K562 treated with DMSO at 1 percent for 12 hours (cell line): Measurements from ENCODE around the gene SMARCA2. TPM values are rescaled to one million over a fixed set of nuclear protein-coding genes. Genes with fewer than 3 reads are reported as not detected.

Source experiments
- total RNA-seq: library from RNA; unstranded; fragments of 300-600 nt; gene quantifications from 2 replicates; pipeline ENCODE4 v1.2.3, GENCODE V29; 2022; ENCODE audit not compliant: insufficient read depth

Gene SMARCA2
- total RNA-seq = 8.2 and 26.5 TPM in 2 replicates

DNA sequence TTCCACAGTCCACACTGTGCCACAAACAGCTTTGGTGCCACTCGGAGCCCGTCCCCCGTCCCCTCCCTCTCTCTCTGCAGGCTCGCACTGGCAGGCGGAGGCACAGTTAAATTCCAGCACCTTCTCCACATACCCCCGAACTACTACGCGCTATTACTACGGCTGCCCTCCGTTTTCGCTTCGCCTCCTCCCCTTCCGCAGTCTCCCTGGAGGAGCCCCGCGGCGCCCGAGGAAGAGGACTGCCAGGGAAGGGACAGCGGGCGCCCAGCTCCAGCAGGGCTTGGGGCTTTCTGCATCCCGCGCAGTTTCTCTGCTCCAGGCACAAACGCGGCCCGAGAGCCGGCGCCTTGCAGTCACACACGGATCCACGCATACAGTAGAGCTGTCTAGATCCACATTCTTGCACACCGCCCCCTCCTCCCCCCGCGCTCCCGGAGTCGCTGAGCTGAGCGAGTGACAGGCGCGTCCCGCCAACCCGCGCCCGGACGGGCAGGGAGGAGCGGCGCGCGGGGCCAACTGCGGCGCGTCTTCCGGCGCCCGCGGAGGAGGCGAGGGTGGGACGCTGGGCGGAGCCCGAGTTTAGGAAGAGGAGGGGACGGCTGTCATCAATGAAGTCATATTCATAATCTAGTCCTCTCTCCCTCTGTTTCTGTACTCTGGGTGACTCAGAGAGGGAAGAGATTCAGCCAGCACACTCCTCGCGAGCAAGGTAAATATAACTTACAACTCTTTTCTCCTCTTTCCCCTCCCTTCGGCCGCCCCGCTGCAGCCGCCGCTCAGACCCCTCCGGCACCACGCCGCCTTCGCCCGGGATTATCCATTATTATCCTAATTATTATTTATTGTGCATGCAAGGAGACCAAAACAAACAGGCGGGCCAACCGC is at the start of gene SMARCA2:
Gene SMARCA2 (plus strand): TSS at position 652 of the 885 bp plus-strand sequence. CDS start 13,676 bp downstream, outside the sequence.

